ENCODE results near the gene VPS45. TPM values are rescaled to one million over a fixed set of nuclear protein-coding genes. Genes with fewer than 3 reads are reported as not detected.

VPS45 gene
- total RNA-seq, 1 experiment from 2014 or later, result 28.2 TPM

- H3K4me3 Mint-ChIP-seq, result no peak overlapping the region
- no peaks in the 10 kb centered on the region for H3K9me3 Mint-ChIP-seq
- H3K36me3 Mint-ChIP-seq, result no peaks in the 10 kb centered on the region
- no peaks in the 10 kb centered on the region for H3K4me1 Mint-ChIP-seq
- no peak for DNase-seq (ENCODE audit: low spot score)
- no peak for TF ChIP-seq GRHL2 (CRISPR knock-in tag; IDR thresholded peaks at IDR 0.05; ENCODE audit: insufficient replicate concordance, severe bottlenecking)
- no peak for TF ChIP-seq HMGXB4 (CRISPR knock-in tag; IDR thresholded peaks at IDR 0.05)
- TF ChIP-seq FOXP4 (CRISPR knock-in tag; IDR thresholded peaks at IDR 0.05), result no peak
- no peak for TF ChIP-seq ETV6 (CRISPR knock-in tag; IDR thresholded peaks at IDR 0.05)
- TF ChIP-seq E2F5 (CRISPR knock-in tag; IDR thresholded peaks at IDR 0.05), result no peak
- no peak for TF ChIP-seq MXD4 (CRISPR knock-in tag; IDR thresholded peaks at IDR 0.05; ENCODE audit: borderline replicate concordance)
- POLR2A ChIA-PET, result no interaction called here
- no peak for ATAC-seq
- H3K27ac Mint-ChIP-seq, result no peak overlapping the region
- no peaks in the 10 kb centered on the region for H3K27me3 Mint-ChIP-seq (ENCODE audit: low read depth)
- CTCF ChIA-PET, result interaction anchor here (2.1 kb wide), 1 partner anchor 13 kb away, joined by 8 read pairs; no protein-coding TSS in a partner anchor
Observed at GRCh38 chr1:150182247-150182646, 114.7 kb downstream of the VPS45 start.

- TF ChIP-seq NFE2L1 (CRISPR knock-in tag; IDR thresholded peaks at IDR 0.05) (no peak), FOXJ3 (CRISPR knock-in tag; IDR thresholded peaks at IDR 0.05; ENCODE audit: borderline replicate concordance) (no peak), ZNF416 (CRISPR knock-in tag; IDR thresholded peaks at IDR 0.05) (no peak), NFATC4 (CRISPR knock-in tag; IDR thresholded peaks at IDR 0.05) (no peak), SOX15 (CRISPR knock-in tag; IDR thresholded peaks at IDR 0.05) (no peak), ZNF138 (CRISPR knock-in tag; conservative IDR thresholded peaks at IDR 0.05) (no peak), ATF1 (CRISPR knock-in tag; IDR thresholded peaks at IDR 0.05) (no peak), ZBTB43 (CRISPR knock-in tag; IDR thresholded peaks at IDR 0.05) (no peak), ZSCAN18 (CRISPR knock-in tag; IDR thresholded peaks at IDR 0.05) (no peak), SP1 (CRISPR knock-in tag; conservative IDR thresholded peaks at IDR 0.05) (no peak), CREM (CRISPR knock-in tag; IDR thresholded peaks at IDR 0.05) (no peak), NR3C1 (CRISPR knock-in tag; conservative IDR thresholded peaks at IDR 0.05; ENCODE audit: low read depth) (no peak), ELF4 (CRISPR knock-in tag; IDR thresholded peaks at IDR 0.05; ENCODE audit: low read depth) (no peak), ZNF232 (CRISPR knock-in tag; IDR thresholded peaks at IDR 0.05) (no peak), OVOL2 (CRISPR knock-in tag; IDR thresholded peaks at IDR 0.05; ENCODE audit: borderline replicate concordance) (no peak), ARID4B (CRISPR knock-in tag; IDR thresholded peaks at IDR 0.05; ENCODE audit: borderline replicate concordance) (no peak), CBFB (CRISPR knock-in tag; IDR thresholded peaks at IDR 0.05; ENCODE audit: low read depth) (no peak)
- CTCF ChIA-PET, result interaction anchor here (0.7 kb wide), 1 partner anchor 1767 kb away, joined by 3 read pairs; no protein-coding TSS in a partner anchor
- H3K4me3 Mint-ChIP-seq, result no peak overlapping the region
Observed at GRCh38 chr1:150183061-150183460, 115.5 kb downstream of the VPS45 start.

More at GRCh38 chr1:150183061-150183460, 115.5 kb downstream of the VPS45 start:
- H3K27me3 Mint-ChIP-seq (ENCODE audit: low read depth), result no peaks in the 10 kb centered on the region
- H3K36me3 Mint-ChIP-seq, result no peaks in the 10 kb centered on the region
- DNase-seq (ENCODE audit: low spot score), result no peak
- H3K4me1 Mint-ChIP-seq, result peaks cover 2% of the 10 kb centered on the region; the same call in 1 of the 2 replicates
- POLR2A ChIA-PET, result no interaction called here
- no peaks in the 10 kb centered on the region for H3K9me3 Mint-ChIP-seq
- ATAC-seq, result no peak
- no peak overlapping the region for H3K27ac Mint-ChIP-seq

All from WTC11 (cell line).